ENCODE results near the gene KPNA6. TPM values are rescaled to one million over a fixed set of nuclear protein-coding genes. Genes with fewer than 3 reads are reported as not detected.
A peak's percentile ranks its signal among the peaks of the same experiment; 100 is the strongest.

KPNA6 gene
- total RNA-seq (2013; cell fraction: nucleolus; rRNA removed): 27.3 and 28.9 TPM in 2 replicates
- total RNA-seq (2014; rRNA removed): 25.8 and 31.1 TPM in 2 replicates
- total RNA-seq (2014; rRNA removed; fragmentation: Illumina TruSeq; extraction: Trizol): 34.5 and 34.9 TPM in 2 replicates
- total RNA-seq (2021): 51.1 and 55.6 TPM in 2 replicates
- 10.6 TPM for polyA plus RNA-seq (2011; ENCODE audit: low read depth)
- polyA plus RNA-seq (2011; rRNA removed): 25.1 and 28.9 TPM in 2 replicates
- polyA plus RNA-seq (2011; cell fraction: cytosol; rRNA removed): 18.9 and 21.8 TPM in 2 replicates
- polyA plus RNA-seq (2011; cell fraction: nucleus; rRNA removed): 7.5 and 11.6 TPM in 2 replicates
- 12.7 and 13.4 TPM in 2 replicates for polyA plus RNA-seq (2012)
- 24.6 and 25.5 TPM in 2 replicates for polyA plus RNA-seq (2014; fragmentation: Illumina TruSeq; extraction: Trizol)
- 10 to 100 TPM; 11.1 to 25.5 TPM for polyA plus RNA-seq (2014; fragmentation: Nextera tagmentation; extraction: Ambion mirVana)
- polyA plus RNA-seq (2014; rRNA removed): 23.1 and 26.0 TPM in 2 replicates
- 10 to 100 TPM; 28.5 to 35.2 TPM for polyA plus RNA-seq (2016; fragmentation: Nextera tagmentation; extraction: Ambion mirVana)
- polyA minus RNA-seq (2011; rRNA and poly(A)+ RNA removed): 29.7 and 34.2 TPM in 2 replicates
- 14.3 and 16.5 TPM in 2 replicates for polyA minus RNA-seq (2011; cell fraction: cytosol; rRNA and poly(A)+ RNA removed)
- polyA minus RNA-seq (2011; cell fraction: nucleus; rRNA and poly(A)+ RNA removed): 5.2 and 6.4 TPM in 2 replicates
- percentile 76 among the genes with signal in this experiment for Bru-seq, nascent RNA
- BruChase-seq, experiment 1, labeled RNA remaining after a 6-hour chase: percentile 90 among the genes with signal in this experiment
- percentile 88 among the genes with signal in this experiment for BruChase-seq, experiment 2, labeled RNA remaining after a 2-hour chase
- long read RNA-seq, experiment 1, full-length matches to known transcripts: 23 of 29 reads
- long read RNA-seq, experiment 1, partial matches to known transcripts: 4 of 29 reads
- long read RNA-seq, experiment 1, other reads (novel, unspliced or antisense): 2 of 29 reads
- long read RNA-seq, experiment 2, full-length matches to known transcripts: 53 of 81 reads
- long read RNA-seq, experiment 2, partial matches to known transcripts: 7 of 81 reads
- long read RNA-seq, experiment 2, other reads (novel, unspliced or antisense): 21 of 81 reads

GRCh38 chr1:32107742-32108661, at the start of gene KPNA6:
KPNA6 (plus strand) TSS chr1:32108056; CDS start chr1:32108131, 75 bp downstream.
- POLR2A ChIA-PET: interaction anchor here (0.5 to 3.7 kb wide), 24 partner anchors 8 to 533 kb away, joined by 3 to 58 read pairs (median 5); partner anchors contain the start of genes CCDC28B, EIF3I, TMEM234 and TMEM39B
- CTCF ChIA-PET: interaction anchor here (0.6 to 6.3 kb wide), 24 partner anchors 8 to 302 kb away, joined by 3 to 56 read pairs (median 4); partner anchors contain the start of genes CCDC28B, SPOCD1 and TMEM39B
- SMC1A ChIA-PET (ENCODE audit: uncharacterized antibody, unreplicated experiment): interaction anchor here (0.7 to 2.5 kb wide), 14 partner anchors 17 to 208 kb away, joined by 3 to 12 read pairs (median 4); partner anchors contain the start of genes CCDC28B, FAM167B, KHDRBS1 and TMEM39B
- ATAC-seq: peak; percentile 83
- RAD21 ChIA-PET (ENCODE audit: unreplicated experiment): interaction anchor here (0.6 to 2.8 kb wide), 17 partner anchors 14 to 1019 kb away, joined by 3 to 29 read pairs (median 4); partner anchors contain the start of genes BSDC1, CCDC28B, EIF3I and HDAC1
- peak within 1 kb of the TSS; percentile 98 for H3K9ac ChIP-seq (ENCODE audit: control insufficient read depth, insufficient read depth, low read length)
- no peaks in the 10 kb centered on the region for H3K27me3 ChIP-seq (replicated peaks in 1 of 2; ENCODE audit: control insufficient read depth in 2 of 2, insufficient read depth in 2 of 2, low read length in 1 of 2)
- under 1% methylated on average over 45 of the region's 45 CpGs for WGBS (ENCODE audit: insufficient coverage, insufficient replicate concordance, low lambda C conversion rate, missing lambda C conversion rate)
- H4K20me1 ChIP-seq (ENCODE audit: control insufficient read depth, insufficient read depth): no peaks in the 10 kb centered on the region
- DNase-seq (ENCODE audit: low read depth, low spot score): peak; percentile 90
- in situ Hi-C loops (cut with MboI): no loop called here
- peaks cover 45% of the 10 kb centered on the region for H3K79me2 ChIP-seq (ENCODE audit: control insufficient read depth, insufficient read depth, low read length)
- peak within 1 kb of the TSS; percentile 87 for H3K4me3 ChIP-seq
- no TSS peak for BruUV-seq (replicated peaks)
- H2AFZ ChIP-seq (ENCODE audit: control insufficient read depth, low read depth, low read length): peak within 1 kb of the TSS; percentile 88
- H3K27ac ChIP-seq (ENCODE audit: control insufficient read depth, insufficient read depth): peak within 1 kb of the TSS; percentile 92
- FAIRE-seq: no peak
- peak within 1 kb of the TSS; percentile 51 for H3K4me2 ChIP-seq (ENCODE audit: control insufficient read depth, insufficient read depth)
- intact Hi-C loops (cut with micrococcal nuclease; ENCODE audit: unreplicated experiment): loop anchor here (5.0 kb wide), 1 partner anchor 36 kb away; the partner anchor contains the start of gene TMEM39B
- H3K4me1 ChIP-seq (ENCODE audit: control insufficient read depth, insufficient read depth, low read length): peaks cover 21% of the 10 kb centered on the region
- H3K36me3 ChIP-seq (ENCODE audit: control insufficient read depth in 2 of 2, insufficient read depth in 2 of 2, low read length in 1 of 2): no peaks in the 10 kb centered on the region
- H3K9me3 ChIP-seq (replicated peaks; ENCODE audit: control insufficient read depth, insufficient read depth, low read length): no peaks in the 10 kb centered on the region
- TF ChIP-seq GATAD2B (conservative IDR thresholded peaks at IDR 0.05; ENCODE audit: low read depth) (0 out of 2 replicates have a peak, but pooled peaks have one; percentile 40), NFIC (IDR thresholded peaks at IDR 0.05; ENCODE audit: low read depth, low read length) (no peak), EGR1 (IDR thresholded peaks at IDR 0.05; ENCODE audit: borderline replicate concordance in 1 of 2, low read depth in 2 of 2, low read length in 2 of 2) (0 out of 3 replicates have a peak, but pooled peaks of 1 of the 2 experiments have one; percentile 21), ASH2L (IDR thresholded peaks at IDR 0.05; ENCODE audit: borderline replicate concordance, low read depth) (peak; percentile 62), HCFC1 (IDR thresholded peaks at IDR 0.05; ENCODE audit: low read length) (peak; percentile 70), ESRRA (IDR thresholded peaks at IDR 0.05; ENCODE audit: low read length) (no peak; the same call in 1 of the 2 replicates), PAX5 (IDR thresholded peaks at IDR 0.05; ENCODE audit: borderline replicate concordance, low read depth, low read length) (0 out of 2 replicates have a peak, but pooled peaks have one; percentile 6), SKIL (IDR thresholded peaks at IDR 0.05; ENCODE audit: low read depth, poor library complexity, severe bottlenecking) (peak; percentile 18), RFX5 (IDR thresholded peaks at IDR 0.05; ENCODE audit: low read depth, low read length) (0 out of 2 replicates have a peak, but pooled peaks have one; percentile 11), CREB1 (IDR thresholded peaks at IDR 0.05; ENCODE audit: low read depth) (peak; percentile 63; the same call in 1 of the 2 replicates), RBBP5 (conservative IDR thresholded peaks at IDR 0.05) (peak; percentile 69; the same call in 1 of the 2 replicates)
- TF ChIP-seq, protein P1, sequence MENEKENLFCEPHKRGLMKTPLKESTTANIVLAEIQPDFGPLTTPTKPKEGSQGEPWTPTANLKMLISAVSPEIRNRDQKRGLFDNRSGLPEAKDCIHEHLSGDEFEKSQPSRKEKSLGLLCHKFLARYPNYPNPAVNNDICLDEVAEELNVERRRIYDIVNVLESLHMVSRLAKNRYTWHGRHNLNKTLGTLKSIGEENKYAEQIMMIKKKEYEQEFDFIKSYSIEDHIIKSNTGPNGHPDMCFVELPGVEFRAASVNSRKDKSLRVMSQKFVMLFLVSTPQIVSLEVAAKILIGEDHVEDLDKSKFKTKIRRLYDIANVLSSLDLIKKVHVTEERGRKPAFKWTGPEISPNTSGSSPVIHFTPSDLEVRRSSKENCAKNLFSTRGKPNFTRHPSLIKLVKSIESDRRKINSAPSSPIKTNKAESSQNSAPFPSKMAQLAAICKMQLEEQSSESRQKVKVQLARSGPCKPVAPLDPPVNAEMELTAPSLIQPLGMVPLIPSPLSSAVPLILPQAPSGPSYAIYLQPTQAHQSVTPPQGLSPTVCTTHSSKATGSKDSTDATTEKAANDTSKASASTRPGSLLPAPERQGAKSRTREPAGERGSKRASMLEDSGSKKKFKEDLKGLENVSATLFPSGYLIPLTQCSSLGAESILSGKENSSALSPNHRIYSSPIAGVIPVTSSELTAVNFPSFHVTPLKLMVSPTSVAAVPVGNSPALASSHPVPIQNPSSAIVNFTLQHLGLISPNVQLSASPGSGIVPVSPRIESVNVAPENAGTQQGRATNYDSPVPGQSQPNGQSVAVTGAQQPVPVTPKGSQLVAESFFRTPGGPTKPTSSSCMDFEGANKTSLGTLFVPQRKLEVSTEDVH (IDR thresholded peaks at IDR 0.05; ENCODE audit: low read depth, partially characterized antibody): no peak
